GM12873 (cell line): ENCODE results near the gene NEMP2.

ENCODE experiments used
- CTCF ChIP-seq: IDR thresholded peaks from 2 replicates; pipeline ENCODE4 v1.5.1; 2012; ENCODE audit warnings: low read depth, mild to moderate bottlenecking, moderate library complexity, low read length, control low read depth; ENCODE audit not compliant: insufficient read depth; ENCODE audit errors: missing control alignments

NEMP2 gene

GRCh38 chr2:190532581-190532980, 1.9 kb downstream of the NEMP2 start:
- no peak for TF ChIP-seq CTCF

- TF ChIP-seq CTCF, result no peak
Measured at GRCh38 chr2:190530248-190530900, 4.1 kb downstream of the NEMP2 start.

GRCh38 chr2:190529486-190530247, 4.9 kb downstream of the NEMP2 start:
- no peak for TF ChIP-seq CTCF

GRCh38 chr2:190528521-190529001, 6.0 kb downstream of the NEMP2 start:
- TF ChIP-seq CTCF, result no peak

GRCh38 chr2:190527918-190528317, 6.6 kb downstream of the NEMP2 start:
- no peak for TF ChIP-seq CTCF

GRCh38 chr2:190527214-190527613, 7.3 kb downstream of the NEMP2 start:
- TF ChIP-seq CTCF, result no peak

GRCh38 chr2:190526105-190526750, 8.3 kb downstream of the NEMP2 start:
- no peak for TF ChIP-seq CTCF
